Measurements from ENCODE around the gene CREB5.

The CREB5 gene

GRCh38 chr7:28695300-28696295, 283.3 kb downstream of the CREB5 start:
- no peak for DNase-seq

GRCh38 chr7:28697913-28698563, 285.7 kb downstream of the CREB5 start:
- no peak for DNase-seq

GRCh38 chr7:28698840-28699239, 286.5 kb downstream of the CREB5 start:
- no peak for DNase-seq

GRCh38 chr7:28700096-28700495, 287.8 kb downstream of the CREB5 start:
- no peak for DNase-seq

GRCh38 chr7:28700790-28701203, 288.5 kb downstream of the CREB5 start:
- no peak for DNase-seq

GRCh38 chr7:28701731-28702130, 289.4 kb downstream of the CREB5 start:
- no peak for DNase-seq

GRCh38 chr7:28702171-28702570, 289.9 kb downstream of the CREB5 start:
- DNase-seq = no peak

- no peak for DNase-seq
These were observed 290.9 kb downstream of the CREB5 start for GRCh38 chr7:28703037-28703765.

GRCh38 chr7:28704706-28705105, 292.4 kb downstream of the CREB5 start:
- DNase-seq = no peak

- DNase-seq = no peak
These were observed 293.0 kb downstream of the CREB5 start for GRCh38 chr7:28705350-28705749.

- no peak for DNase-seq
These were observed 294.3 kb downstream of the CREB5 start for GRCh38 chr7:28706584-28706983.

- no peak for DNase-seq
These were observed 295.0 kb downstream of the CREB5 start for GRCh38 chr7:28707291-28707690.

- no peak for DNase-seq
These were observed 296.0 kb downstream of the CREB5 start for GRCh38 chr7:28708033-28708951.

GRCh38 chr7:28709748-28710147, 297.4 kb downstream of the CREB5 start:
- no peak for DNase-seq

GRCh38 chr7:28711114-28711513, 298.8 kb downstream of the CREB5 start:
- no peak for DNase-seq

- no peak for DNase-seq
These were observed 302.3 kb downstream of the CREB5 start for GRCh38 chr7:28714459-28715120.

GRCh38 chr7:28717445-28718054, 305.2 kb downstream of the CREB5 start:
- no peak for DNase-seq

GRCh38 chr7:28718055-28718481, 305.8 kb downstream of the CREB5 start:
- no peak for DNase-seq

GRCh38 chr7:28718545-28718944, 306.2 kb downstream of the CREB5 start:
- no peak for DNase-seq

GRCh38 chr7:28722684-28723083, 310.4 kb downstream of the CREB5 start:
- DNase-seq = no peak

- DNase-seq = no peak
These were observed 311.0 kb downstream of the CREB5 start for GRCh38 chr7:28723336-28723735.
